Breast epithelium (tissue), 3 donors: ENCODE data around the gene GPR158.

Experiments
- POLR2A ChIP-seq: fragments of 450-650 bp; IDR thresholded peaks from one replicate; pipeline ENCODE4 v1.6.1; 2016; ENCODE audit warnings: antibody characterized with exemption, mild to moderate bottlenecking, moderate library complexity
- TF ChIP-seq, protein P1 (sequence below), 3 donors: fragments of 450-650 bp; IDR thresholded peaks; one replicate each; pipeline ENCODE4 v1.5.1; 2016 to 2017; ENCODE audit warnings: antibody characterized with exemption in 3 of 3, mild to moderate bottlenecking in 3 of 3, moderate library complexity in 3 of 3

DNA sequence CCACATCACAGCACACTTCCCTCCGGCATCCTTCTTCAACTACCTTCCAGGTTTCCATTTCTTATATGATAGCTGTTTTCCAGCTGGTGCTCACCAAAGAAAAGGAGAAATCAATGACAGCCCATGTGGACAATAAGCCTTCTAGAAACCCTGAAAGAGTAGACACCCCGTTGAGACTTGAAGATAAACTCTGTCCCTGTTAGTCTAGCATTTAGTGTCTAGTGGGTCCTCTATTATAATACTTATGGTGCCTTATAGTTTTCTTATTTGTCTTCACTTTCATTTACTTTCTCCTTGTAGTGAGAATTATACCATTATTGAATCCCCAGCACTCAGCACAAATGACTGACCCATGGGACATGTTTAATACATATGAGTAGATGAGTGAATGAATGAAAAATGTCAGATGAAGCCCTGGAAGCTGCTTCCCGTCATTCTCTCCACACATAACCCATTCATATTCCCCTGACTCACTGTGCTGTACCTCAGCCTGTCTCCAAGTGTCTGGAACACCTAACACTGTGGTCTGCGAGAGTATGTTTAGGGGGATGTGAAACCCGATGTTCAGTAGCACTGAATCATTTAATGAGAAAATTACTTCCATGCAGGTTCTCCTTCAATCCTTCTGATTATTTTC lies 377.6 kb downstream of the GPR158 start:
- no peak for TF ChIP-seq POLR2A
- TF ChIP-seq, protein P1, sequence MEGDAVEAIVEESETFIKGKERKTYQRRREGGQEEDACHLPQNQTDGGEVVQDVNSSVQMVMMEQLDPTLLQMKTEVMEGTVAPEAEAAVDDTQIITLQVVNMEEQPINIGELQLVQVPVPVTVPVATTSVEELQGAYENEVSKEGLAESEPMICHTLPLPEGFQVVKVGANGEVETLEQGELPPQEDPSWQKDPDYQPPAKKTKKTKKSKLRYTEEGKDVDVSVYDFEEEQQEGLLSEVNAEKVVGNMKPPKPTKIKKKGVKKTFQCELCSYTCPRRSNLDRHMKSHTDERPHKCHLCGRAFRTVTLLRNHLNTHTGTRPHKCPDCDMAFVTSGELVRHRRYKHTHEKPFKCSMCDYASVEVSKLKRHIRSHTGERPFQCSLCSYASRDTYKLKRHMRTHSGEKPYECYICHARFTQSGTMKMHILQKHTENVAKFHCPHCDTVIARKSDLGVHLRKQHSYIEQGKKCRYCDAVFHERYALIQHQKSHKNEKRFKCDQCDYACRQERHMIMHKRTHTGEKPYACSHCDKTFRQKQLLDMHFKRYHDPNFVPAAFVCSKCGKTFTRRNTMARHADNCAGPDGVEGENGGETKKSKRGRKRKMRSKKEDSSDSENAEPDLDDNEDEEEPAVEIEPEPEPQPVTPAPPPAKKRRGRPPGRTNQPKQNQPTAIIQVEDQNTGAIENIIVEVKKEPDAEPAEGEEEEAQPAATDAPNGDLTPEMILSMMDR (IDR thresholded peaks at IDR 0.05), result no peak
